GM23338 (cell line): Measurements from ENCODE around the gene SYT2.

Source experiments
- EZH2 ChIP-seq: fragments of 200-600 bp; sonication (generic); IDR thresholded peaks from one replicate; pipeline ENCODE4 v1.8.0; 2017; ENCODE audit warnings: antibody characterized with exemption, mild to moderate bottlenecking, low read depth; ENCODE audit not compliant: unreplicated experiment
- ZNF331 ChIP-seq: fragments of 250-450 bp; sonication (Bioruptor Pico); IDR thresholded peaks from 2 replicates; pipeline ENCODE4 v1.5.0; 2020; ENCODE audit warnings: low read depth, mild to moderate bottlenecking, moderate library complexity
- TF ChIP-seq, protein P1 (sequence below), 2 experiments: fragments of 200-600 bp in 1 of 2; sonication (generic) in 1 of 2; conservative IDR thresholded peaks; 2 replicates each; pipeline versions ENCODE4 v1.5.1 to v1.6.1; 2016 to 2017; ENCODE audit warnings: antibody characterized with exemption in 2 of 2, low read depth in 2 of 2, mild to moderate bottlenecking in 2 of 2, moderate library complexity in 1 of 2

DNA sequence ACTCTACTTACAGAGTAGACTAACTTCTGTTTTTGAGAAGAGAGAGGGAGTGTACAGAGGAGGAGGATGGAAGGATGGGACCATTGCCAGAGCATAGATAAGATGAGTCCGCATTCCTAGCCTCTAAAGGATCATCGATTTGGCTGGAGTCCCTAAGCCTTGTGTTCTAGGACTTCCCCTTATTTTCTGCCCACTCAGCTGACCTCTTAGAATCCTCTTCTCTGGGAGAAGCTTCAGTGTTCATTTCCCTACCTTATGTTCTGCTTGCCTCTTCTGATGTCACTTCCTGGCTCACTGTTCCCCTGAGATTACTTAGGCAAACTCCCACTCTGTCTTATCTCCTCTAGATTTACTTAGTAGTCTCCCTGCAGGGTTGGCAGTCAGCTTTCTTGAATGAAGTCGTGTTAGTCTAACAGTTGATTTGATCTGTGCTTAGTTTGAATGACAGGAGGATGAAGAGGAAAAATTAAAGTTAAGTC lies 156.7 kb downstream of the SYT2 start:
- TF ChIP-seq EZH2 (no peak), ZNF331 (CRISPR knock-in tag) (no peak)
- TF ChIP-seq, protein P1, sequence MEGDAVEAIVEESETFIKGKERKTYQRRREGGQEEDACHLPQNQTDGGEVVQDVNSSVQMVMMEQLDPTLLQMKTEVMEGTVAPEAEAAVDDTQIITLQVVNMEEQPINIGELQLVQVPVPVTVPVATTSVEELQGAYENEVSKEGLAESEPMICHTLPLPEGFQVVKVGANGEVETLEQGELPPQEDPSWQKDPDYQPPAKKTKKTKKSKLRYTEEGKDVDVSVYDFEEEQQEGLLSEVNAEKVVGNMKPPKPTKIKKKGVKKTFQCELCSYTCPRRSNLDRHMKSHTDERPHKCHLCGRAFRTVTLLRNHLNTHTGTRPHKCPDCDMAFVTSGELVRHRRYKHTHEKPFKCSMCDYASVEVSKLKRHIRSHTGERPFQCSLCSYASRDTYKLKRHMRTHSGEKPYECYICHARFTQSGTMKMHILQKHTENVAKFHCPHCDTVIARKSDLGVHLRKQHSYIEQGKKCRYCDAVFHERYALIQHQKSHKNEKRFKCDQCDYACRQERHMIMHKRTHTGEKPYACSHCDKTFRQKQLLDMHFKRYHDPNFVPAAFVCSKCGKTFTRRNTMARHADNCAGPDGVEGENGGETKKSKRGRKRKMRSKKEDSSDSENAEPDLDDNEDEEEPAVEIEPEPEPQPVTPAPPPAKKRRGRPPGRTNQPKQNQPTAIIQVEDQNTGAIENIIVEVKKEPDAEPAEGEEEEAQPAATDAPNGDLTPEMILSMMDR (conservative IDR thresholded peaks at IDR 0.05; ENCODE audit: low read depth in 2 of 2), result no peak
